ENCODE measurements around the gene ITPRID1.

DNA sequence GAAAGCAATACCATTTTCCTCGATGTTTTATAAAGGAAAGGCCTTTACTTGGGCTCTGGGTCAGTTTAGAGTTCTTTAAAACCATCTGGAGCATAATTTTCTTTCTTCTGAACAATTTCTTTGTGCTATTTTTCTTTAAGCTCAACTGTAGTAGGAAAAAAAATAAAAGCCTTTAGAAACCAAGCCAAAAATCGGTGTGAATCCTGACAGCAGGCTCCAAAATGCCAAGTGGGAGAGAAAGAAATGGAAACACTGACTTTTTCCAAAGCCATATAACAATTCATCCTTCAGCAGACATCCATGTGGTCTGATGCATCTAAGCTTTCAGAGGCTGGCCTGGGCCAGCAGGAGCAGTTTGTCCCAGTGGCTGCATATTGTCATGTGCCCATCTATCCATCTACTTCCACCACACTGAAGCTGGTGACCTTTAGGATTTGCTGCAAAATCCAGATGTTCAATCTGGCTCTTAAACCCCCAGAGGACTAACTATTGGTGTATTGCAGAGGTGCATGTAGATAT, 23.0 kb upstream of the ITPRID1 start:
- TF ChIP-seq, protein P1, sequence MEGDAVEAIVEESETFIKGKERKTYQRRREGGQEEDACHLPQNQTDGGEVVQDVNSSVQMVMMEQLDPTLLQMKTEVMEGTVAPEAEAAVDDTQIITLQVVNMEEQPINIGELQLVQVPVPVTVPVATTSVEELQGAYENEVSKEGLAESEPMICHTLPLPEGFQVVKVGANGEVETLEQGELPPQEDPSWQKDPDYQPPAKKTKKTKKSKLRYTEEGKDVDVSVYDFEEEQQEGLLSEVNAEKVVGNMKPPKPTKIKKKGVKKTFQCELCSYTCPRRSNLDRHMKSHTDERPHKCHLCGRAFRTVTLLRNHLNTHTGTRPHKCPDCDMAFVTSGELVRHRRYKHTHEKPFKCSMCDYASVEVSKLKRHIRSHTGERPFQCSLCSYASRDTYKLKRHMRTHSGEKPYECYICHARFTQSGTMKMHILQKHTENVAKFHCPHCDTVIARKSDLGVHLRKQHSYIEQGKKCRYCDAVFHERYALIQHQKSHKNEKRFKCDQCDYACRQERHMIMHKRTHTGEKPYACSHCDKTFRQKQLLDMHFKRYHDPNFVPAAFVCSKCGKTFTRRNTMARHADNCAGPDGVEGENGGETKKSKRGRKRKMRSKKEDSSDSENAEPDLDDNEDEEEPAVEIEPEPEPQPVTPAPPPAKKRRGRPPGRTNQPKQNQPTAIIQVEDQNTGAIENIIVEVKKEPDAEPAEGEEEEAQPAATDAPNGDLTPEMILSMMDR (IDR thresholded peaks at IDR 0.05) = no peak
- TF ChIP-seq EP300 (IDR thresholded peaks at IDR 0.05) = no peak
- TF ChIP-seq POLR2A (IDR thresholded peaks at IDR 0.05) = no peak
- no peak for TF ChIP-seq POLR2AphosphoS5 (IDR thresholded peaks at IDR 0.05)

All from upper lobe of left lung (tissue), 4 donors.